ENCODE data around the gene DLG1. TPM values are rescaled to one million over a fixed set of nuclear protein-coding genes. Genes with fewer than 3 reads are reported as not detected.

Gene DLG1
- total and polyA plus RNA-seq, 9 of the 15 experiments (the other 6 are each of a cell fraction or from before 2014, with no cell fraction given) = 9.4 to 63.5 (median 43.6) TPM

- TF ChIP-seq, protein P1, sequence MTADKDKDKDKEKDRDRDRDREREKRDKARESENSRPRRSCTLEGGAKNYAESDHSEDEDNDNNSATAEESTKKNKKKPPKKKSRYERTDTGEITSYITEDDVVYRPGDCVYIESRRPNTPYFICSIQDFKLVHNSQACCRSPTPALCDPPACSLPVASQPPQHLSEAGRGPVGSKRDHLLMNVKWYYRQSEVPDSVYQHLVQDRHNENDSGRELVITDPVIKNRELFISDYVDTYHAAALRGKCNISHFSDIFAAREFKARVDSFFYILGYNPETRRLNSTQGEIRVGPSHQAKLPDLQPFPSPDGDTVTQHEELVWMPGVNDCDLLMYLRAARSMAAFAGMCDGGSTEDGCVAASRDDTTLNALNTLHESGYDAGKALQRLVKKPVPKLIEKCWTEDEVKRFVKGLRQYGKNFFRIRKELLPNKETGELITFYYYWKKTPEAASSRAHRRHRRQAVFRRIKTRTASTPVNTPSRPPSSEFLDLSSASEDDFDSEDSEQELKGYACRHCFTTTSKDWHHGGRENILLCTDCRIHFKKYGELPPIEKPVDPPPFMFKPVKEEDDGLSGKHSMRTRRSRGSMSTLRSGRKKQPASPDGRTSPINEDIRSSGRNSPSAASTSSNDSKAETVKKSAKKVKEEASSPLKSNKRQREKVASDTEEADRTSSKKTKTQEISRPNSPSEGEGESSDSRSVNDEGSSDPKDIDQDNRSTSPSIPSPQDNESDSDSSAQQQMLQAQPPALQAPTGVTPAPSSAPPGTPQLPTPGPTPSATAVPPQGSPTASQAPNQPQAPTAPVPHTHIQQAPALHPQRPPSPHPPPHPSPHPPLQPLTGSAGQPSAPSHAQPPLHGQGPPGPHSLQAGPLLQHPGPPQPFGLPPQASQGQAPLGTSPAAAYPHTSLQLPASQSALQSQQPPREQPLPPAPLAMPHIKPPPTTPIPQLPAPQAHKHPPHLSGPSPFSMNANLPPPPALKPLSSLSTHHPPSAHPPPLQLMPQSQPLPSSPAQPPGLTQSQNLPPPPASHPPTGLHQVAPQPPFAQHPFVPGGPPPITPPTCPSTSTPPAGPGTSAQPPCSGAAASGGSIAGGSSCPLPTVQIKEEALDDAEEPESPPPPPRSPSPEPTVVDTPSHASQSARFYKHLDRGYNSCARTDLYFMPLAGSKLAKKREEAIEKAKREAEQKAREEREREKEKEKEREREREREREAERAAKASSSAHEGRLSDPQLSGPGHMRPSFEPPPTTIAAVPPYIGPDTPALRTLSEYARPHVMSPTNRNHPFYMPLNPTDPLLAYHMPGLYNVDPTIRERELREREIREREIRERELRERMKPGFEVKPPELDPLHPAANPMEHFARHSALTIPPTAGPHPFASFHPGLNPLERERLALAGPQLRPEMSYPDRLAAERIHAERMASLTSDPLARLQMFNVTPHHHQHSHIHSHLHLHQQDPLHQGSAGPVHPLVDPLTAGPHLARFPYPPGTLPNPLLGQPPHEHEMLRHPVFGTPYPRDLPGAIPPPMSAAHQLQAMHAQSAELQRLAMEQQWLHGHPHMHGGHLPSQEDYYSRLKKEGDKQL (CRISPR knock-in tag; IDR thresholded peaks at IDR 0.05; ENCODE audit: borderline replicate concordance) = no peak
- TF ChIP-seq TCF7 (IDR thresholded peaks at IDR 0.05; ENCODE audit: borderline replicate concordance) (no peak), ZFX (CRISPR knock-in tag; IDR thresholded peaks at IDR 0.05) (peak; percentile 51; the same call in 1 of the 2 replicates), KLF13 (tag; IDR thresholded peaks at IDR 0.05; ENCODE audit: borderline replicate concordance, low read depth) (no peak), ZNF239 (CRISPR knock-in tag; IDR thresholded peaks at IDR 0.05) (no peak), MAZ (CRISPR knock-in tag; conservative IDR thresholded peaks at IDR 0.05 in 1 of 2, IDR thresholded peaks at IDR 0.05 in 1 of 2) (peak in 1 of 2 experiments; percentile 32; a peak in 2 of 4 replicates), SP1 (CRISPR knock-in tag; IDR thresholded peaks at IDR 0.05) (peak; percentile 76), NCOA4 (IDR thresholded peaks at IDR 0.05; ENCODE audit: partially characterized antibody) (no peak), TEAD2 (tag; IDR thresholded peaks at IDR 0.05) (no peak), KLF6 (CRISPR knock-in tag; IDR thresholded peaks at IDR 0.05; ENCODE audit: borderline replicate concordance) (no peak), NCOR1 (IDR thresholded peaks at IDR 0.05) (no peak), IRF2 (CRISPR knock-in tag; IDR thresholded peaks at IDR 0.05) (no peak), MCM7 (IDR thresholded peaks at IDR 0.05) (no peak), POLR2G (IDR thresholded peaks at IDR 0.05; ENCODE audit: low read depth, low read length) (peak; percentile 86)
- TF ChIP-seq, protein P2, sequence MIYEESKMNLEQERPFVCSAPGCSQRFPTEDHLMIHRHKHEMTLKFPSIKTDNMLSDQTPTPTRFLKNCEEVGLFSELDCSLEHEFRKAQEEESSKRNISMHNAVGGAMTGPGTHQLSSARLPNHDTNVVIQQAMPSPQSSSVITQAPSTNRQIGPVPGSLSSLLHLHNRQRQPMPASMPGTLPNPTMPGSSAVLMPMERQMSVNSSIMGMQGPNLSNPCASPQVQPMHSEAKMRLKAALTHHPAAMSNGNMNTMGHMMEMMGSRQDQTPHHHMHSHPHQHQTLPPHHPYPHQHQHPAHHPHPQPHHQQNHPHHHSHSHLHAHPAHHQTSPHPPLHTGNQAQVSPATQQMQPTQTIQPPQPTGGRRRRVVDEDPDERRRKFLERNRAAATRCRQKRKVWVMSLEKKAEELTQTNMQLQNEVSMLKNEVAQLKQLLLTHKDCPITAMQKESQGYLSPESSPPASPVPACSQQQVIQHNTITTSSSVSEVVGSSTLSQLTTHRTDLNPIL (CRISPR knock-in tag; IDR thresholded peaks at IDR 0.05) = no peak
- TF ChIP-seq, protein P3, sequence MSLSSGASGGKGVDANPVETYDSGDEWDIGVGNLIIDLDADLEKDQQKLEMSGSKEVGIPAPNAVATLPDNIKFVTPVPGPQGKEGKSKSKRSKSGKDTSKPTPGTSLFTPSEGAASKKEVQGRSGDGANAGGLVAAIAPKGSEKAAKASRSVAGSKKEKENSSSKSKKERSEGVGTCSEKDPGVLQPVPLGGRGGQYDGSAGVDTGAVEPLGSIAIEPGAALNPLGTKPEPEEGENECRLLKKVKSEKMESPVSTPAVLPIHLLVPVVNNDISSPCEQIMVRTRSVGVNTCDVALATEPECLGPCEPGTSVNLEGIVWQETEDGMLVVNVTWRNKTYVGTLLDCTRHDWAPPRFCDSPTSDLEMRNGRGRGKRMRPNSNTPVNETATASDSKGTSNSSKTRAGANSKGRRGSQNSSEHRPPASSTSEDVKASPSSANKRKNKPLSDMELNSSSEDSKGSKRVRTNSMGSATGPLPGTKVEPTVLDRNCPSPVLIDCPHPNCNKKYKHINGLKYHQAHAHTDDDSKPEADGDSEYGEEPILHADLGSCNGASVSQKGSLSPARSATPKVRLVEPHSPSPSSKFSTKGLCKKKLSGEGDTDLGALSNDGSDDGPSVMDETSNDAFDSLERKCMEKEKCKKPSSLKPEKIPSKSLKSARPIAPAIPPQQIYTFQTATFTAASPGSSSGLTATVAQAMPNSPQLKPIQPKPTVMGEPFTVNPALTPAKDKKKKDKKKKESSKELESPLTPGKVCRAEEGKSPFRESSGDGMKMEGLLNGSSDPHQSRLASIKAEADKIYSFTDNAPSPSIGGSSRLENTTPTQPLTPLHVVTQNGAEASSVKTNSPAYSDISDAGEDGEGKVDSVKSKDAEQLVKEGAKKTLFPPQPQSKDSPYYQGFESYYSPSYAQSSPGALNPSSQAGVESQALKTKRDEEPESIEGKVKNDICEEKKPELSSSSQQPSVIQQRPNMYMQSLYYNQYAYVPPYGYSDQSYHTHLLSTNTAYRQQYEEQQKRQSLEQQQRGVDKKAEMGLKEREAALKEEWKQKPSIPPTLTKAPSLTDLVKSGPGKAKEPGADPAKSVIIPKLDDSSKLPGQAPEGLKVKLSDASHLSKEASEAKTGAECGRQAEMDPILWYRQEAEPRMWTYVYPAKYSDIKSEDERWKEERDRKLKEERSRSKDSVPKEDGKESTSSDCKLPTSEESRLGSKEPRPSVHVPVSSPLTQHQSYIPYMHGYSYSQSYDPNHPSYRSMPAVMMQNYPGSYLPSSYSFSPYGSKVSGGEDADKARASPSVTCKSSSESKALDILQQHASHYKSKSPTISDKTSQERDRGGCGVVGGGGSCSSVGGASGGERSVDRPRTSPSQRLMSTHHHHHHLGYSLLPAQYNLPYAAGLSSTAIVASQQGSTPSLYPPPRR (CRISPR knock-in tag; IDR thresholded peaks at IDR 0.05; ENCODE audit: borderline replicate concordance) = no peak; the same call in 1 of the 2 replicates
Observed at GRCh38 chr3:197298341-197298944, at the start of gene DLG1 (continued).
